Measurements from ENCODE around the gene SORBS1. TPM values are rescaled to one million over a fixed set of nuclear protein-coding genes. Genes with fewer than 3 reads are reported as not detected.

SORBS1 gene
- total and polyA plus RNA-seq, 9 of the 15 experiments (the other 6 are each of a cell fraction or from before 2014, with no cell fraction given), result 2.0 to 13.3 (median 6.5) TPM

DNA sequence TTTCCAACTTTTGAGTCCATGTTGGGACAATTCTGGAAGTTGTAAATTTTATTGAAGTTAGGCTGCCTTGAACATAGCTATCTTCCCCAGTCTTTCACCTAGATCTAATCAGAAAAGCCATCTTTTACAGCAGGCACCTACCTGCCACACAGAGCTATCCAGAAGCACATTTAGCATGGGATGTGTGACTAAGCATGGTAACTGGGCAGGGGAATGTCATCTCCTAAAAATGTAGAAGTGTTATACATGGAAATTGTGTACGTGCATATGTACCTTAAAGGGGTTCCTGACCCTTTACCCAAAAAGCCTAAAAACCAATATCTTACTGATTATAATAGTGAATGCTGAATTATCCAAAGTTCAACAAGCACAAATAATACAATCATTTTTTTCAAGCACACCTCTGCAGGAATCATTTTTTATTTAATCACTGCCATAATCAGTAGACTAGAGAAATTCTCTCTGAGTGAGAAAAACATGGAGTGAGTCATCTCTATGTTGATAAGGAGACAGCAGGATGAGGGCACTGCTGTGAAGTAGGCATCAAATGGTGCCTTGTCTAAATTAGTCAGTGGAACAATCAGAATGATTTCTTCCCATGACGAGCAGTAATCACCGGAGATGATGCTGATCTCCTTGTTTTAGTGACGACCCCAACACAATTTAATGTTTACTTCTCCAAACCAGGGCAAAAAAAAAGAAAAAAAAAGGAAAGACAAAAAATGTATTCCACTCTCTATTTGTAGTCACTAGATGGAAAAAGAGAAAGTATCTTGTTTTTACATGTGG is 75.9 kb downstream of the SORBS1 start (continued):
- TF ChIP-seq, protein P1, sequence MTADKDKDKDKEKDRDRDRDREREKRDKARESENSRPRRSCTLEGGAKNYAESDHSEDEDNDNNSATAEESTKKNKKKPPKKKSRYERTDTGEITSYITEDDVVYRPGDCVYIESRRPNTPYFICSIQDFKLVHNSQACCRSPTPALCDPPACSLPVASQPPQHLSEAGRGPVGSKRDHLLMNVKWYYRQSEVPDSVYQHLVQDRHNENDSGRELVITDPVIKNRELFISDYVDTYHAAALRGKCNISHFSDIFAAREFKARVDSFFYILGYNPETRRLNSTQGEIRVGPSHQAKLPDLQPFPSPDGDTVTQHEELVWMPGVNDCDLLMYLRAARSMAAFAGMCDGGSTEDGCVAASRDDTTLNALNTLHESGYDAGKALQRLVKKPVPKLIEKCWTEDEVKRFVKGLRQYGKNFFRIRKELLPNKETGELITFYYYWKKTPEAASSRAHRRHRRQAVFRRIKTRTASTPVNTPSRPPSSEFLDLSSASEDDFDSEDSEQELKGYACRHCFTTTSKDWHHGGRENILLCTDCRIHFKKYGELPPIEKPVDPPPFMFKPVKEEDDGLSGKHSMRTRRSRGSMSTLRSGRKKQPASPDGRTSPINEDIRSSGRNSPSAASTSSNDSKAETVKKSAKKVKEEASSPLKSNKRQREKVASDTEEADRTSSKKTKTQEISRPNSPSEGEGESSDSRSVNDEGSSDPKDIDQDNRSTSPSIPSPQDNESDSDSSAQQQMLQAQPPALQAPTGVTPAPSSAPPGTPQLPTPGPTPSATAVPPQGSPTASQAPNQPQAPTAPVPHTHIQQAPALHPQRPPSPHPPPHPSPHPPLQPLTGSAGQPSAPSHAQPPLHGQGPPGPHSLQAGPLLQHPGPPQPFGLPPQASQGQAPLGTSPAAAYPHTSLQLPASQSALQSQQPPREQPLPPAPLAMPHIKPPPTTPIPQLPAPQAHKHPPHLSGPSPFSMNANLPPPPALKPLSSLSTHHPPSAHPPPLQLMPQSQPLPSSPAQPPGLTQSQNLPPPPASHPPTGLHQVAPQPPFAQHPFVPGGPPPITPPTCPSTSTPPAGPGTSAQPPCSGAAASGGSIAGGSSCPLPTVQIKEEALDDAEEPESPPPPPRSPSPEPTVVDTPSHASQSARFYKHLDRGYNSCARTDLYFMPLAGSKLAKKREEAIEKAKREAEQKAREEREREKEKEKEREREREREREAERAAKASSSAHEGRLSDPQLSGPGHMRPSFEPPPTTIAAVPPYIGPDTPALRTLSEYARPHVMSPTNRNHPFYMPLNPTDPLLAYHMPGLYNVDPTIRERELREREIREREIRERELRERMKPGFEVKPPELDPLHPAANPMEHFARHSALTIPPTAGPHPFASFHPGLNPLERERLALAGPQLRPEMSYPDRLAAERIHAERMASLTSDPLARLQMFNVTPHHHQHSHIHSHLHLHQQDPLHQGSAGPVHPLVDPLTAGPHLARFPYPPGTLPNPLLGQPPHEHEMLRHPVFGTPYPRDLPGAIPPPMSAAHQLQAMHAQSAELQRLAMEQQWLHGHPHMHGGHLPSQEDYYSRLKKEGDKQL (CRISPR knock-in tag; IDR thresholded peaks at IDR 0.05; ENCODE audit: borderline replicate concordance), result no peak
- TF ChIP-seq ZNF707 (CRISPR knock-in tag; conservative IDR thresholded peaks at IDR 0.05) (no peak), HDAC1 (IDR thresholded peaks at IDR 0.05) (no peak), CXXC5 (CRISPR knock-in tag; IDR thresholded peaks at IDR 0.05) (no peak), ZNF174 (CRISPR knock-in tag; IDR thresholded peaks at IDR 0.05) (no peak), DPF2 (IDR thresholded peaks at IDR 0.05) (peak; percentile 68), RFX1 (IDR thresholded peaks at IDR 0.05) (no peak), NBN (IDR thresholded peaks at IDR 0.05; ENCODE audit: low read depth) (no peak), FOSL1 (tag; conservative IDR thresholded peaks at IDR 0.05) (peak; percentile 90)
- TF ChIP-seq, protein P2, sequence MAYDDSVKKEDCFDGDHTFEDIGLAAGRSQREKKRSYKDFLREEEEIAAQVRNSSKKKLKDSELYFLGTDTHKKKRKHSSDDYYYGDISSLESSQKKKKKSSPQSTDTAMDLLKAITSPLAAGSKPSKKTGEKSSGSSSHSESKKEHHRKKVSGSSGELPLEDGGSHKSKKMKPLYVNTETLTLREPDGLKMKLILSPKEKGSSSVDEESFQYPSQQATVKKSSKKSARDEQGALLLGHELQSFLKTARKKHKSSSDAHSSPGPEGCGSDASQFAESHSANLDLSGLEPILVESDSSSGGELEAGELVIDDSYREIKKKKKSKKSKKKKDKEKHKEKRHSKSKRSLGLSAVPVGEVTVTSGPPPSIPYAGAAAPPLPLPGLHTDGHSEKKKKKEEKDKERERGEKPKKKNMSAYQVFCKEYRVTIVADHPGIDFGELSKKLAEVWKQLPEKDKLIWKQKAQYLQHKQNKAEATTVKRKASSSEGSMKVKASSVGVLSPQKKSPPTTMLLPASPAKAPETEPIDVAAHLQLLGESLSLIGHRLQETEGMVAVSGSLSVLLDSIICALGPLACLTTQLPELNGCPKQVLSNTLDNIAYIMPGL (CRISPR knock-in tag; IDR thresholded peaks at IDR 0.05), result no peak
- TF ChIP-seq, protein P3, sequence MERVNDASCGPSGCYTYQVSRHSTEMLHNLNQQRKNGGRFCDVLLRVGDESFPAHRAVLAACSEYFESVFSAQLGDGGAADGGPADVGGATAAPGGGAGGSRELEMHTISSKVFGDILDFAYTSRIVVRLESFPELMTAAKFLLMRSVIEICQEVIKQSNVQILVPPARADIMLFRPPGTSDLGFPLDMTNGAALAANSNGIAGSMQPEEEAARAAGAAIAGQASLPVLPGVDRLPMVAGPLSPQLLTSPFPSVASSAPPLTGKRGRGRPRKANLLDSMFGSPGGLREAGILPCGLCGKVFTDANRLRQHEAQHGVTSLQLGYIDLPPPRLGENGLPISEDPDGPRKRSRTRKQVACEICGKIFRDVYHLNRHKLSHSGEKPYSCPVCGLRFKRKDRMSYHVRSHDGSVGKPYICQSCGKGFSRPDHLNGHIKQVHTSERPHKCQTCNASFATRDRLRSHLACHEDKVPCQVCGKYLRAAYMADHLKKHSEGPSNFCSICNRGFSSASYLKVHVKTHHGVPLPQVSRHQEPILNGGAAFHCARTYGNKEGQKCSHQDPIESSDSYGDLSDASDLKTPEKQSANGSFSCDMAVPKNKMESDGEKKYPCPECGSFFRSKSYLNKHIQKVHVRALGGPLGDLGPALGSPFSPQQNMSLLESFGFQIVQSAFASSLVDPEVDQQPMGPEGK (CRISPR knock-in tag; IDR thresholded peaks at IDR 0.05; ENCODE audit: borderline replicate concordance), result no peak
